Right renal cortex interstitium (tissue), 3 donors: ENCODE measurements around the gene SCRN1. TPM values are rescaled to one million over a fixed set of nuclear protein-coding genes. Genes with fewer than 3 reads are reported as not detected.

ENCODE experiments used
- DNase-seq, 3 donors: peaks; one replicate each; pipeline ENCODE4 v3.0.0-alpha.2; 2013; ENCODE audit warnings: low read depth in 3 of 3, low spot score in 2 of 3
- polyA plus RNA-seq, 3 donors: library from polyadenylated mRNA; unstranded; fragments of 120-200 nt; gene quantifications; one replicate each; pipeline ENCODE4 v1.2.1, GENCODE V29; 2013; ENCODE audit not compliant: insufficient read length in 3 of 3

The SCRN1 gene
- polyA plus RNA-seq, 3 donors: 67.9 to 71.1 (median 70.5) TPM

GRCh38 chr7:29871787-29872398, 117.7 kb downstream of the SCRN1 start:
- no peak for DNase-seq

Other genes with a start within 250 kb of the SCRN1 start
- gene WIPF3, start 183.3 kb downstream of the SCRN1 start, polyA plus RNA-seq: 1 to 10 TPM; 4.6 to 5.7 (median 5.0) TPM
- 10 to 100 TPM; 19.2 to 23.8 (median 21.5) TPM for gene FKBP14, start 36.9 kb upstream of the SCRN1 start, polyA plus RNA-seq
- 10 to 100 TPM; 17.2 to 18.2 (median 18.0) TPM for gene PLEKHA8, start 38.6 kb upstream of the SCRN1 start, polyA plus RNA-seq
- 10 to 100 TPM; 89.2 to 94.8 (median 90.6) TPM for gene MTURN, start 145.2 kb upstream of the SCRN1 start, polyA plus RNA-seq